Measurements from ENCODE around the gene NTPCR.

The NTPCR gene

DNA sequence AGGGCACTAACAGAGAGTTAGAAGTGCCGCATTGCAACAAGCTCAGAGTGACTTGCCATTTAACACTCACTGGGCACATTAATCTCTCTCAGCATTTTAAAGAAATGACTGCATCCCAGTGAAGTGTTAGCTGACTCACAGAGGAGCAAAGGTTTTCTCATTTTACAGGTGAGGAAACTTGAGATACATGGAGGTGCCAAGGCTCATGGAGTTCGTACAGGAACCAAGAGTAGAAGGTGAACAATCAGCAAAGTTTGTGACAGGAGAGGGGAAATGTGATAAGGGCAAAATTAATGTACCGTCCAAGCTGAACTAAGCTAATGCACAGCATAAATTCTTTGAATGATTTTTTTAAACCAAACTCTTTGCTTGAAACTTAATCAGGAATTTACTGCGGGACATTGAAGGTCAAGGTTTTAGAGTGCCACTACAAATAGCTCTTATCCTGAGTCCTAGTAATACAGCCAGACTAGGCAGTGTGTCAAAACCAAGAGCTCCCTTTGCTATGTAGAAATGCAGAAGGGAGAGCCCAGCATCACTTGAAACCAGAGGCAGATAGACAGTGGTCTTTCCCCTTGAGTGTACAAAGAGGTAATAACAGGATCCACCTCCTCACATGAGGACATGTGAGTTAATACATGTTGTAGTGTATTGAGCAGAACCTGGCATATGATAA, 22.4 kb upstream of the NTPCR start:
- DNase-seq, result no peak

DNA sequence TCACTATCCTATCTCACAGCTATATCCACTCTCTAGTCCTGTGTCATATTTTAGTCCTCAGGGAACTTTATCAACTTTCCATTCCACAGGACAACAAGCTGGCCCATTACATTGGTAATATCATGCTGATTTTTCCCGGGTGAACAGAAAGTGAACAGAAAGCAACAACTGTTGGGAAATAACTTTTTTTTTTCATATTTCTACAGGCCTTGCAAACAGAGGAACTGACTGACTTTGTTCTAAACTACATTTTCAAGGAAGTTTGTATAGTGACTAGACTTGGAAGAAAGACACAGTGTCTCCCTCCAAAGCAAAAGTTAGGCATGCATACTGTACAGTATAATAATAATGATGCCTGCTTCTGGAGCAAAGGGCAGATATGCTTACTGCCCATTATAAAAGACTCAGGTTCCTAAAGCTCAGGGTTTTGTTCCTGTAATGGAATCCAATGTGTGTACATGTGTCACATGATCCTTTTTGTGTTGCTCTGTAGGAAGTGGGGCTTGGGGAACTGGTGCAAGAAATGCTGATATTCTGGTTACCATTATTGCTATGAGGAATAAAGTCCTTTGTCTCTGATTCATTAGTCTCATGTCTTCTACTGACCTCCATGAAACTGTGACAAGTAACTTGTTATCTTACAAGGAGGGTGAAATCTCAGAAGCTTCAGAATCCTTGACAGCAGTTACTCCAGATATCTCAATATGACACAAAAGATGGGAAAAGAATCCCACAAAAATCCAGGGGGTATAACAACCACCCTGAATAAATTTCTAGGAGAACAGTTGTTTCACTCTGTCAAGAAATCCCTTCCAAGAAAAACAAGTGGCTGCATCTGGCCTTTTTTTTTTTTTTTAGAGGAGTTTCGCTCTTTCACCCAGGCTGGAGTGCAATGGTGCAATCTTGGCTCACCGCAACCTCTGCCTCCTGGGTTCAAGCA, 17.7 kb upstream of the NTPCR start:
- DNase-seq, result no peak

DNA sequence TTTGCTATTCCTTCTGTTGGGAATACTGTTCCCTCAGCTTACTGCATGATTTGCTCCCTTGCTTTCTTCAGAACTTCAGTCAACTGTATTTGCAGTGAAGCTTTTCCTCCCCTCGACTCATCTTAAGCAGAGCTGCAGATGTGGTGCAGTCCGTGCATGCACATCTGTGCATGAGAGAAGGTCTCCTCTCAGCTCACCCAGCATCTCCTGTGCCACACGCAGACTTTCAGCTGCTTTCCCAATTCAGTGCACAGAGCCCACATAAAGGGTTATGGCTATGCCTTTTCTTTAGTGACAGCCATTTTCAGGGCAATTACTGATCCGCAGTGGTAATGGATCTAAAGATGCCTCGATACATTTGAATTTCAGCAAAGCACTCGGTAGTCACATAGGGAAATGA, 13.5 kb upstream of the NTPCR start:
- no peak for DNase-seq

DNA sequence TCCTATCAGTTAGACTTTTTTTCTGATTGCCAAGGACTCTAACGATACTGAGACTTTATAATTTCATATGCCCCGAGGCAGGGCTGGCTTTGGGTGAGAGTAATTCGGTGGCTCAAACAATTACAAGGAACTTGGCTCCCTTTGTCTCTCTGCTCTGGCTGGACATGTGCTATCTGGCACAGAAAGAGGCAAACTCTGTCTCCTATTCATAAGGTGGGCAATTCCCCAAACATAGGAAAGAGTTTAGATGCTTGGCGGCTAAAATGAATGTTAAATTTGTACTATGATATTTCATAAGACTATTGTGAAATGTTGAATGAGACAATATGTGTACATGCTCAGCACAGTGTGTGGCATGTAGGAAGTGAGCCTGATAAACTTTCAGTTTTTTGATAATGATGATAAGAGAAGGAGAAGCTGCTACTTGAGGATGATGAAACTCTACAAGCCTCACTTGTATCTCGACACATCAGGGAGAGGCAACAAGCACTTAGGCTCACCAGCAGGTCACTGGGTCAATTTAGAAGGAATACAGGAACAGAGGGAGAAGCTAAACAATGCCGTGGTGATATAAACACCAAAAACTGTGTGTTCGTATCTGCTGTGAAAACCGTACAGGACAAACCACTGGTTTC, 12.6 kb upstream of the NTPCR start:
- no peak for DNase-seq

DNA sequence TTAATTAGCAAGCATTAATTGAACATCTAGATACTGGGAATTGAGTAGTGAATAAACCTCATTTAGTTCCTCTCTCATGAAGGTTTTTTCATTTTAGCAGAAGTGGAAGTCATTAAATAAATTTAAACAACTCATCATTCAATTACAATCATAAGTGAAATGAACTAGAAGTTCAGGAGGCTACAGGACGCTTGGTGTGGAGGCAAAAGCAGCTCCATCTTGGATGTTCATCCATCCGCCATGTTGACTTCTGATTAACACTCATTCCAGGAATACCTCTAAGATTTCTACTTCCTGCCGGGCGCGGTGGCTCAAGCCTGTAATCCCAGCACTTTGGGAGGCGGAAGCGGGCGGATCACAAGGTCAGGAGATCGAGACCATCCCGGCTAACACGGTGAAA, 11.5 kb upstream of the NTPCR start:
- no peak for DNase-seq

GRCh38 chr1:232939748-232940147, 10.7 kb upstream of the NTPCR start:
- DNase-seq, result no peak

GRCh38 chr1:232940262-232940661, 10.1 kb upstream of the NTPCR start:
- no peak for DNase-seq

GRCh38 chr1:232942413-232943294, 7.8 kb upstream of the NTPCR start:
- DNase-seq, result no peak

DNA sequence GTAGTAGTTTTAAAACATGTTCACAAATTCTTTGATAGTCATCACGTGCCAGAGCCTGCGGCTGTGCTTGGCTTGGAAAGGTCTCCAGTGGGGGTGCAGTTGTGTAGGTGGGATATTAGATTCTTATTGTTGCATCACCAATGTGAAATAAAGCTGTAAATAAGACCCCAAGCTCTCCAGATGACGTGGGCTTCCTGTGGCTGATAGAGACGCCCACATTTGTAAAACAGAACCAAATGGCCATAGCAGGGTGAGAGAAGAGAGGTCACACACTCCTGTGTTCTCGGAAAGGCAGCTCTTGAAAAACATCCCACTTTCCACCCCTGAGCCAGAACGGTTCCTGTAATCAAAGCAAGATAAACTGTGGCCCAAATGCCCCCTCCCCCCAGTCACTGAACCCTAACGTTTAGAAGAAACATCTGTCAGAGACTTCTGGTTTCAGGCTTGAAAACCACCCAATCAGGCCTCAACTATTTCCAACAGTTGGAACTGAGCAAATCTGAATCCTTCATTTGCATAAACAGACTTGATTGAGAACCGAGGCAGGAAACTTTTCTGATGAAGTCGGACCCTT, 6.6 kb upstream of the NTPCR start:
- peak; percentile 45 for DNase-seq

DNA sequence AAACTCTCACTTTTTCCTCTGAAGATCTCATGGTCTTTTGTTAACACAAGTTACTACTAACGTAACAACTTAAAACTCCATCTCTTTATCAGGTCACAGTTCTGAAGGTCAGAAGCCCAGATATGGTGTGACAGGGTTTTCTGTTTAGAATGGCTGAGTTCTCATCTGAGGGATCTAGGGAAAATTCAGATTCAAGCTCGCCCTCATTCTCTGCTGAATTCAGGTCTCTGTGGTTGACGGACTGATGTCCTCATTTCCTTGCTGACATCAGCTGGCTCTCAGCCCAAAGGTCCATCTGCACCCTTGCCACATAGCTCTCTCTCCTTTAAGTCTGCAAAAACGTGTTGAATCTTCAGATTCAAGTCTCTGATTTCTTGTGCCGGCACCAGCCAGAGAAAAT, 6.1 kb upstream of the NTPCR start:
- no peak for DNase-seq

GRCh38 chr1:232949636-232950196, 695 bp upstream of the NTPCR start:
- no peak for DNase-seq

GRCh38 chr1:232951180-232951579, 769 bp downstream of the NTPCR start:
- peak; percentile 21 for DNase-seq

GRCh38 chr1:232951605-232952004, 1.2 kb downstream of the NTPCR start:
- DNase-seq, result no peak

- DNase-seq, result peak; percentile 28
Measured at GRCh38 chr1:232952514-232953499, 2.4 kb downstream of the NTPCR start.

DNA sequence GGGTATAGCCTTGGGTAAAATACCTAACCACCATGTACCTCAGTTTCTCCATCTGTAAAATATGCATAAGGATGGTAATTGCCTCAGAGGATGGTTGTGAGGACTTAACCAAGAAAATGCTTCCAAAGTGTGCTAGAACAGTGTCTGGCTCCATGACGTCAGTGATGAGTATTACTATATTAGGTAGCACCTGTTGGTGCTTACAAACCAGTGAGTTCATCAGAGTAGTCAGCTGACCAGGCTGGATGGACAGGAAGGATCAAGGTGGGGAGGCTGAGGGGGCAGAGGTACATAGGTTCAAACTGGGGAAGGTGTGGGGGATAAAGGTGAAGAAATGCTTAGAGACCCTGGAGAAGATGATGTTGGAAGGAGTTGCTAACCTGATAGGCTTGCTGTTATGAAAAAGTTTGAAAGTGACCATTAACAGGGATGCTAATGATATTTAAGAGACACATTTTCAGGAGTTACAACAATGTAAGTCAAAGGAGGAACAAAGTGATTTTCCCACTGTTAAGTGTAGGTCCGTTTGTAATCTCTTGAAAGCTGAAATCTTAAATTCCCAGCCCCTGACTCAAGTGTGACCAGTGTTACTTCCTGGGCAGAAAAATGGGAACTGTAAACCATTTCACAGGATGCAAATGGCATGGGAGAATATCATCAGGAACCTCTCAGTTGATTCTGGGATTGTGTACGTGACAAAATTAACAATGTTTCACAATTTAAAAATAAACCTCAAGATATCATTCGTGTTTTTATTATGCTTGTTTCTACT, 4.4 kb downstream of the NTPCR start:
- no peak for DNase-seq

DNA sequence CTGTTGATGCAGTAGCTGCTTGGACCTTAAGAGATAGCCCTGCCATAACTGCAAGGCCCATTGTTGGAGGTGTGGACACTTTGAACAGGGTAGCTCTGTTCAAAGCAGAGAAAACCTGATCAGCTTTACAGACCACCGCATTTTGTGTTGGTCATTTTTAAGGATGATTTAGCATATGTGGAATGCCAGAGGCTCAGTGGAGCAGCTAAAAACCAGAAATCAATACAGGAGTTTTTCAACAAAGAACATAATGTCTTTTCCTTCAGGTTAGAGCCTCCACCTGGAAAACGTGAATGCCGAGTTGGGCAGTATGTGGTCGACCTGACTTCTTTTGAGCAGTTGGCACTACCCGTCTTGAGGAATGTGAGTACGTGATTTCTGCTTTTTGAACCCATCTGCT, 5.7 kb downstream of the NTPCR start:
- no peak for DNase-seq

DNA sequence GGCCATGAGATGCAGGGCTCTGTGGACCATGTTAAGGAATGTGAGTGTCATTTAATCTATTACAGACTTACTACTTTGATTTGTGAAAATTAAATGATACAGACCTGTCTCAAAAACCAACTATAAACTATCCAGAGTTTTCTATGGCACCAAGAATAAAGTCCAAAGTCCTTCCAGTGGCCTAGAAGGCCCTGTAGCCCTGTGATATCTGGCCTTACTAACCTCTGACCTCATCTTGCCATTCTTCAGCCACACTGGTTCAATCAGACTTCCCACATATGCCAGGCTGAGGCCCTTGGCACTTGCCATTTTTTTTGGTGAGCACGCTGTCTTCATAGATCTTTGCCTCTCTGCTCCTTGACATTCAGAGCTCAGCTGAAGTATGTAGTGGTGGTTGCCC, 7.7 kb downstream of the NTPCR start:
- no peak for DNase-seq

DNA sequence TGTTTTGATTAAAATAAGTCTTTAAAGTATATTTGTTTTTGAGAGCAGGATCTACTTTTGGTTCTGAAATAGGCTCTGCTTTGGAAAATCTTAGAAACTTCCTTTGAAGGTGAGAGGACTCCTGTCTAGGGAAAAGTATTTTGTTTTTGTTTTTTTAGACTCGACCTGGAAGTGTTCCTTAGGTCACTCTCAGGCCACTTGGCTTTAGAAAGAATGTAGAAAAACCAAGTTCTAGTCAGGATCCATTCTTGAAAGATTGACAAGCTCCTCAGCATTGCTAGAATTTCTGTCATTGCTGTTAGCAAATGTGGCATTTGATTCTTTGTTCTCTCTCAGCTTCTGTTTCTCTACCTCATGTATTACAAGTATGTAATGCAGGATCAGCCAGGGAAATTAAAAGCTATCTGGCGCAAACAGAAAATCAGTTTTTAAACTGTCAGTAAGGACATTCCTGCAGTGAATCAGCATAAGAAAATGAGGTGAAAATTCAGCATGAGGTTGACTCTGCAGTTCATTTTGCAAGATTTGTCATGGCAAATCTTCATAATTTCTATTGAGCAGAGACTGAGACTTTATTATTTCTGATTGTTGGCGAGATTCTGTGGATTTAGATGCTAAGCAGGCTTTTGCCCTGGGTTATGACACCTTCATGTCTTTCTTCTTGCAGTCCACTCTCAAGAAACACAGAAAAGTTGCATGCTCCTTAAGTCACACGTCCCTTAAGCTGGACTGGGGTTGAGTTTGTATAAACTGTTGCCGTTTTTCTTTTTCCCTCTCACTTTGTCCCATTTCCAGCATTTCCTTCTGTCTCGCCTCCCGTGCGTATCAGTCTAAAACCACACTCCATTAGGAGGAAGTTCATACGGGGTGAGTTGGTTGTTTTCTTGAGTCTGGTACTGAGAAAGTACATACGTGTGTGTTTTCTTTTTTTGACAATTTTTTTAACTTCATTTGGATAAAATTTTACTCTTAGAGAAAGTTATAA, 12.6 kb downstream of the NTPCR start:
- DNase-seq, result no peak

GRCh38 chr1:232964601-232965000, 14.2 kb downstream of the NTPCR start:
- DNase-seq, result no peak

All from activated naive CD4-positive, alpha-beta T cell treated with Interleukin-2 at 50 U/mL for 16 hours (primary cell).